NCI-H2196 treated with DMSO at 0.1 percent for 48 hours (cell line): ENCODE results near the gene POLQ.
"Not testable (repeated sequence)": the region's sequence is repeated elsewhere in the genome, so short reads cannot be mapped to it uniquely, and the experiment has no call there.

ENCODE experiments used
- DNase-seq: peaks from one replicate; lab custom pipeline; 2025; ENCODE audit not compliant: unreplicated experiment; lab: John Stamatoyannopoulos, UW

The POLQ gene

GRCh38 chr3:121545574-121546455 lies at the start of gene POLQ:
POLQ (minus strand) TSS chr3:121545988; CDS start chr3:121545877, 111 bp downstream.
- DNase-seq, result peak; percentile 94

GRCh38 chr3:121594850-121595249 lies 49.1 kb upstream of the POLQ start:
- no peak for DNase-seq

- DNase-seq, result not testable (repeated sequence)
These were observed 48.0 kb upstream of the POLQ start for GRCh38 chr3:121593806-121594205.

- peak; percentile 73 for DNase-seq
These were observed 47.3 kb upstream of the POLQ start, which contains the start of gene FBXO40 for GRCh38 chr3:121592856-121593702. FBXO40 (plus strand) TSS chr3:121593379; CDS start chr3:121620576, 27,197 bp downstream.

- DNase-seq, result no peak
These were observed 38.6 kb upstream of the POLQ start for GRCh38 chr3:121584418-121584817.

GRCh38 chr3:121581691-121582090 lies 35.9 kb upstream of the POLQ start:
- no peak for DNase-seq

GRCh38 chr3:121574449-121574848 lies 28.7 kb upstream of the POLQ start:
- DNase-seq, result no peak

GRCh38 chr3:121567649-121568048 lies 21.9 kb upstream of the POLQ start, which contains the start of gene ARGFX:
ARGFX (plus strand) TSS chr3:121567949; CDS start chr3:121570714, 2,765 bp downstream.
- DNase-seq, result no peak

- no peak for DNase-seq
These were observed 21.0 kb upstream of the POLQ start for GRCh38 chr3:121566773-121567172.

GRCh38 chr3:121562148-121562547 lies 16.4 kb upstream of the POLQ start:
- DNase-seq, result no peak

GRCh38 chr3:121557426-121557934 lies 11.7 kb upstream of the POLQ start:
- DNase-seq, result no peak

- DNase-seq, result no peak
These were observed 7.0 kb upstream of the POLQ start for GRCh38 chr3:121552797-121553196.

GRCh38 chr3:121552379-121552778 lies 6.6 kb upstream of the POLQ start:
- DNase-seq, result no peak

- DNase-seq, result no peak
These were observed 677 bp downstream of the POLQ start for GRCh38 chr3:121545049-121545573.

- no peak for DNase-seq
These were observed 2.9 kb downstream of the POLQ start for GRCh38 chr3:121542924-121543323.

- no peak for DNase-seq
These were observed 14.5 kb downstream of the POLQ start for GRCh38 chr3:121531269-121531668.

- DNase-seq, result peak; percentile 31
These were observed 16.5 kb downstream of the POLQ start for GRCh38 chr3:121529308-121529707.

- DNase-seq, result no peak
These were observed 25.3 kb downstream of the POLQ start for GRCh38 chr3:121520510-121520909.

GRCh38 chr3:121517953-121518655 lies 27.7 kb downstream of the POLQ start:
- no peak for DNase-seq

- no peak for DNase-seq
These were observed 29.9 kb downstream of the POLQ start for GRCh38 chr3:121515862-121516261.

GRCh38 chr3:121515313-121515712 lies 30.5 kb downstream of the POLQ start:
- DNase-seq, result no peak
